Measurements from ENCODE around the gene SMG1.
A peak's percentile ranks its signal among the peaks of the same experiment; 100 is the strongest.
"Not testable (repeated sequence)": the region's sequence is repeated elsewhere in the genome, so short reads cannot be mapped to it uniquely, and the experiment has no call there.

SMG1 gene

GRCh38 chr16:18925986-18926865 is at the start of gene SMG1:
Gene SMG1 (minus strand): TSS chr16:18926408. CDS start chr16:18926041, 367 bp downstream.
- Mint-ChIP-seq H3K4me3 (peak within 1 kb of the TSS; percentile 100), H3K4me1 (ENCODE audit: low read depth) (peaks cover 39% of the 10 kb centered on the region), H3K27ac (peak within 1 kb of the TSS; percentile 99)
- H3K9me3 Mint-ChIP-seq; H3K36me3 Mint-ChIP-seq (ENCODE audit: low read depth); H3K27me3 Mint-ChIP-seq: not testable (repeated sequence)

GRCh38 chr16:18975109-18975508 is 48.9 kb upstream of the SMG1 start:
- no peaks in the 10 kb centered on the region for H3K36me3 Mint-ChIP-seq (ENCODE audit: low read depth)
- H3K4me3 Mint-ChIP-seq: no peak overlapping the region
- peaks cover 16% of the 10 kb centered on the region for H3K27me3 Mint-ChIP-seq
- no peaks in the 10 kb centered on the region for H3K9me3 Mint-ChIP-seq
- H3K4me1 Mint-ChIP-seq (ENCODE audit: low read depth): no peaks in the 10 kb centered on the region
- H3K27ac Mint-ChIP-seq: no peak overlapping the region

GRCh38 chr16:18969855-18970240 is 43.6 kb upstream of the SMG1 start:
- Mint-ChIP-seq H3K27ac (no peak overlapping the region), H3K9me3 (no peaks in the 10 kb centered on the region), H3K4me3 (no peak overlapping the region), H3K27me3 (peaks cover 3% of the 10 kb centered on the region), H3K36me3 (ENCODE audit: low read depth) (no peaks in the 10 kb centered on the region), H3K4me1 (ENCODE audit: low read depth) (peaks cover 8% of the 10 kb centered on the region)

GRCh38 chr16:18969050-18969854 is 43.0 kb upstream of the SMG1 start:
- Mint-ChIP-seq H3K27ac (no peak overlapping the region), H3K9me3 (no peaks in the 10 kb centered on the region), H3K36me3 (ENCODE audit: low read depth) (no peaks in the 10 kb centered on the region), H3K27me3 (peaks cover 3% of the 10 kb centered on the region), H3K4me1 (ENCODE audit: low read depth) (peaks cover 8% of the 10 kb centered on the region), H3K4me3 (peak overlapping the region; percentile 38)

GRCh38 chr16:18966791-18967190 is 40.6 kb upstream of the SMG1 start:
- no peaks in the 10 kb centered on the region for H3K27me3 Mint-ChIP-seq
- no peaks in the 10 kb centered on the region for H3K36me3 Mint-ChIP-seq (ENCODE audit: low read depth)
- no peaks in the 10 kb centered on the region for H3K9me3 Mint-ChIP-seq
- peaks cover 8% of the 10 kb centered on the region for H3K4me1 Mint-ChIP-seq (ENCODE audit: low read depth)
- no peak overlapping the region for H3K4me3 Mint-ChIP-seq
- H3K27ac Mint-ChIP-seq: no peak overlapping the region

GRCh38 chr16:18965555-18965954 is 39.3 kb upstream of the SMG1 start:
- H3K4me1 Mint-ChIP-seq (ENCODE audit: low read depth): peaks cover 8% of the 10 kb centered on the region
- H3K27ac Mint-ChIP-seq: no peak overlapping the region
- no peaks in the 10 kb centered on the region for H3K27me3 Mint-ChIP-seq
- no peak overlapping the region for H3K4me3 Mint-ChIP-seq
- H3K9me3 Mint-ChIP-seq: no peaks in the 10 kb centered on the region
- H3K36me3 Mint-ChIP-seq (ENCODE audit: low read depth): no peaks in the 10 kb centered on the region

GRCh38 chr16:18959031-18959505 is 32.9 kb upstream of the SMG1 start:
- Mint-ChIP-seq H3K27ac (no peak overlapping the region), H3K4me3 (no peak overlapping the region), H3K4me1 (ENCODE audit: low read depth) (peaks cover 4% of the 10 kb centered on the region), H3K27me3 (no peaks in the 10 kb centered on the region), H3K36me3 (ENCODE audit: low read depth) (no peaks in the 10 kb centered on the region), H3K9me3 (no peaks in the 10 kb centered on the region)

- Mint-ChIP-seq H3K4me1 (ENCODE audit: low read depth) (peaks cover 4% of the 10 kb centered on the region), H3K27ac (no peak overlapping the region), H3K9me3 (no peaks in the 10 kb centered on the region), H3K4me3 (no peak overlapping the region), H3K27me3 (no peaks in the 10 kb centered on the region), H3K36me3 (ENCODE audit: low read depth) (no peaks in the 10 kb centered on the region)
These were observed 32.4 kb upstream of the SMG1 start for GRCh38 chr16:18958621-18959029.

- peak overlapping the region; percentile 52 for H3K27ac Mint-ChIP-seq
- H3K9me3 Mint-ChIP-seq; H3K36me3 Mint-ChIP-seq (ENCODE audit: low read depth); H3K4me1 Mint-ChIP-seq (ENCODE audit: low read depth); H3K27me3 Mint-ChIP-seq: not testable (repeated sequence)
- H3K4me3 Mint-ChIP-seq: peak overlapping the region; percentile 54
These were observed 30.5 kb upstream of the SMG1 start for GRCh38 chr16:18956658-18957241.

GRCh38 chr16:18955874-18956580 is 29.8 kb upstream of the SMG1 start:
- not testable (repeated sequence) for H3K4me1 Mint-ChIP-seq (ENCODE audit: low read depth); H3K9me3 Mint-ChIP-seq; H3K27me3 Mint-ChIP-seq; H3K36me3 Mint-ChIP-seq (ENCODE audit: low read depth)
- H3K27ac Mint-ChIP-seq: peak overlapping the region; percentile 52
- H3K4me3 Mint-ChIP-seq: peak overlapping the region; percentile 54

- Mint-ChIP-seq H3K27ac (no peak overlapping the region), H3K27me3 (no peaks in the 10 kb centered on the region), H3K9me3 (no peaks in the 10 kb centered on the region), H3K4me3 (no peak overlapping the region), H3K4me1 (ENCODE audit: low read depth) (peaks cover 10% of the 10 kb centered on the region), H3K36me3 (ENCODE audit: low read depth) (no peaks in the 10 kb centered on the region)
These were observed 27.3 kb upstream of the SMG1 start for GRCh38 chr16:18953547-18953946.

- H3K4me1 Mint-ChIP-seq (ENCODE audit: low read depth): peaks cover 18% of the 10 kb centered on the region
- H3K4me3 Mint-ChIP-seq: no peak overlapping the region
- no peaks in the 10 kb centered on the region for H3K27me3 Mint-ChIP-seq
- H3K36me3 Mint-ChIP-seq (ENCODE audit: low read depth): no peaks in the 10 kb centered on the region
- H3K9me3 Mint-ChIP-seq: no peaks in the 10 kb centered on the region
- no peak overlapping the region for H3K27ac Mint-ChIP-seq
These were observed 24.4 kb upstream of the SMG1 start for GRCh38 chr16:18950469-18951185.

GRCh38 chr16:18948372-18949020 is 22.3 kb upstream of the SMG1 start:
- Mint-ChIP-seq H3K27ac (no peak overlapping the region), H3K9me3 (no peaks in the 10 kb centered on the region), H3K4me3 (no peak overlapping the region), H3K36me3 (ENCODE audit: low read depth) (no peaks in the 10 kb centered on the region), H3K27me3 (no peaks in the 10 kb centered on the region), H3K4me1 (ENCODE audit: low read depth) (peaks cover 21% of the 10 kb centered on the region)

- Mint-ChIP-seq H3K4me3 (no peak overlapping the region), H3K27me3 (no peaks in the 10 kb centered on the region), H3K36me3 (ENCODE audit: low read depth) (no peaks in the 10 kb centered on the region), H3K27ac (no peak overlapping the region), H3K9me3 (no peaks in the 10 kb centered on the region), H3K4me1 (ENCODE audit: low read depth) (peaks cover 15% of the 10 kb centered on the region)
These were observed 19.0 kb upstream of the SMG1 start for GRCh38 chr16:18945233-18945632.

Data from stimulated activated naive CD8-positive, alpha-beta T cell treated with anti-CD3 and anti-CD28 coated beads, Interleukin-15, Interleukin-2, amounts not matched to agents 100 ng/mL and 50 ng/mL, for 24 hours (primary cell).